Adrenal gland (tissue), 12 donors: ENCODE data around the gene ACLY. TPM values are rescaled to one million over a fixed set of nuclear protein-coding genes. Genes with fewer than 3 reads are reported as not detected.

Source experiments
- DNase-seq, 7 donors: peaks; one replicate each; pipeline ENCODE4 v3.0.0-alpha.2; 2019 to 2020
- H3K27ac ChIP-seq, 5 donors: fragments of 200-600 bp; sonication (generic) in 4 of 5; 1 replicate in 3 of 5; 2 replicates in 2 of 5; pipeline versions ENCODE4 v1.5.1 to v1.8.0; 2016 to 2020; ENCODE audit warnings: mild to moderate bottlenecking in 1 of 5
- H3K27me3 ChIP-seq: fragments of 200-600 bp; 2 replicates; pipeline ENCODE4 v1.8.0; 2021
- H3K36me3 ChIP-seq, 2 donors: fragments of 200-600 bp; replicated peaks in 1 of 2; 1 replicate in 1 of 2; 2 replicates in 1 of 2; pipeline versions ENCODE4 v1.5.1 to v1.8.0; 2018 to 2022
- H3K4me1 ChIP-seq, 2 donors: fragments of 200-600 bp; replicated peaks in 1 of 2; 1 replicate in 1 of 2; 2 replicates in 1 of 2; pipeline versions ENCODE4 v1.5.1 to v1.8.0; 2018 to 2021
- H3K4me3 ChIP-seq, 4 donors: fragments of 200-600 bp; sonication (generic) in 3 of 4; one replicate each; pipeline ENCODE4 v1.5.1; 2016 to 2018
- H3K9me3 ChIP-seq, 3 donors: fragments of 200-600 bp; sonication (generic) in 1 of 3; replicated peaks in 1 of 3; 1 replicate in 2 of 3; 2 replicates in 1 of 3; pipeline versions ENCODE4 v1.5.1 to v1.8.0; 2016 to 2021
- POLR2A ChIP-seq, 2 donors: fragments of 450-650 bp; IDR thresholded peaks; one replicate each; pipeline ENCODE4 v1.6.1; 2017; ENCODE audit warnings: antibody characterized with exemption in 2 of 2, mild to moderate bottlenecking in 2 of 2, moderate library complexity in 1 of 2
- WGBS, 4 donors: extraction: QIAGEN DNeasy Blood & Tissue Kit in 2 of 4; methylation state at CpG; one replicate each; pipeline versions ENCODE4 v1.1.5 to v1.1.7; 2013 to 2017; 5-methylcytosine and 5-hydroxymethylcytosine counted together
- intact Hi-C, 2 donors: fragments of 100-400 bp; cut with DNase I; formaldehyde crosslinking; loops; one replicate each; pipeline versions ENCODE4 v1.14.1 to v1.15.0; 2022 to 2023
- polyA plus RNA-seq, 3 donors: library from polyadenylated mRNA; stranded (reverse); fragments of 200-250 nt in 2 of 3; fragments of 350-450 nt in 1 of 3; fragmentation: Illumina TruSeq in 1 of 3; extraction: RNeasy Lipid Tissue Mini Kit (QIAGEN cat#74804) in 1 of 3; gene quantifications; one replicate each; pipeline ENCODE4 v1.2.3, GENCODE V29; 2013 to 2014
- total RNA-seq, 9 donors: library from RNA; depleted of rRNA in 4 of 9; stranded (reverse); fragments of >200 nt in 4 of 9; fragments of 120-200 nt in 1 of 9; fragmentation: NEBNext Ultra II Directional in 1 of 9; extraction: Animal tissue kit (Norgen Biotek cat#: 25700) in 1 of 9; gene quantifications; one replicate each; pipeline versions ENCODE4 v1.1.0 to v1.2.4, GENCODE V29; 2013 to 2023
- TF ChIP-seq, protein P1 (sequence below), 6 experiments: fragments of 450-650 bp in 4 of 6; fragments of 200-600 bp in 2 of 6; sonication (generic) in 1 of 6; IDR thresholded peaks; 1 replicate in 5 of 6; 2 replicates in 1 of 6; pipeline versions ENCODE4 v1.5.1 to v1.8.0; 2016 to 2021; ENCODE audit warnings: antibody characterized with exemption in 6 of 6, mild to moderate bottlenecking in 2 of 6, moderate library complexity in 1 of 6
- donor health status: healthy with polysubstance abuse.
- donor health status: Bipolar disorder and iron deficiency.
- donor health status: DM: yes; HTN: yes; CAD: no.
- donor health status: DM: no; HTN: no; CAD: no.
- donor health status: DM: no; HTN: no; CAD: no.
- donor health status: DM: yes; HTN: yes; CAD: no.

ACLY gene
- total and polyA plus RNA-seq, 12 donors = 18.0 to 190 (median 74.0) TPM

DNA sequence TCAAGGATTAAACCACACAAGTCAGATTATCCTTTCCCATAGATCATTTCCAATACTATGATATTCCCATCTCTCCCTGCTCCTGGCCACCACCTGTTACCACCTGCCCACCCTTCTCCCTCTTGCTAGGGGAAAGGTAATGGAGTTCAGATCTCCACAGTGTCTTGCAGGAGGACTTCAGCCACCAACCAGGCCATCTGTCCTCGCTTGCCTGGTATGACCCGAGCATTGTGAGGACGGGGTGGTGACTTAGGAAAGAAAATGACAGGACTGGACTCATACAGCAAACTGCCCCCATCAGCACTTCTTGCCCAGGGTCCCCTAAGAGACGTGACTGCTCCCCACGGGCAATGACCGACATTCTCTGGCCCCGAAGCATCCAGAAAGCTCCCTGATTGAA lies 95.2 kb downstream of the ACLY start:
- no peaks in the 10 kb centered on the region for H3K9me3 ChIP-seq
- H3K4me1 ChIP-seq = no peaks in the 10 kb centered on the region
- WGBS, 4 donors = 85 to 92% (median 90%) methylated on average over 7 of the region's 7 CpGs
- no peak for DNase-seq
- intact Hi-C loops = no loop called here
- H3K4me3 ChIP-seq = no peak overlapping the region
- H3K27me3 ChIP-seq = no peaks in the 10 kb centered on the region
- peaks cover 0 to 31% of the 10 kb centered on the region in 2 donors for H3K36me3 ChIP-seq
- TF ChIP-seq POLR2A (IDR thresholded peaks at IDR 0.05) = no peak
- TF ChIP-seq, protein P1, sequence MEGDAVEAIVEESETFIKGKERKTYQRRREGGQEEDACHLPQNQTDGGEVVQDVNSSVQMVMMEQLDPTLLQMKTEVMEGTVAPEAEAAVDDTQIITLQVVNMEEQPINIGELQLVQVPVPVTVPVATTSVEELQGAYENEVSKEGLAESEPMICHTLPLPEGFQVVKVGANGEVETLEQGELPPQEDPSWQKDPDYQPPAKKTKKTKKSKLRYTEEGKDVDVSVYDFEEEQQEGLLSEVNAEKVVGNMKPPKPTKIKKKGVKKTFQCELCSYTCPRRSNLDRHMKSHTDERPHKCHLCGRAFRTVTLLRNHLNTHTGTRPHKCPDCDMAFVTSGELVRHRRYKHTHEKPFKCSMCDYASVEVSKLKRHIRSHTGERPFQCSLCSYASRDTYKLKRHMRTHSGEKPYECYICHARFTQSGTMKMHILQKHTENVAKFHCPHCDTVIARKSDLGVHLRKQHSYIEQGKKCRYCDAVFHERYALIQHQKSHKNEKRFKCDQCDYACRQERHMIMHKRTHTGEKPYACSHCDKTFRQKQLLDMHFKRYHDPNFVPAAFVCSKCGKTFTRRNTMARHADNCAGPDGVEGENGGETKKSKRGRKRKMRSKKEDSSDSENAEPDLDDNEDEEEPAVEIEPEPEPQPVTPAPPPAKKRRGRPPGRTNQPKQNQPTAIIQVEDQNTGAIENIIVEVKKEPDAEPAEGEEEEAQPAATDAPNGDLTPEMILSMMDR (IDR thresholded peaks at IDR 0.05) = no peak
- H3K27ac ChIP-seq = no peak overlapping the region

DNA sequence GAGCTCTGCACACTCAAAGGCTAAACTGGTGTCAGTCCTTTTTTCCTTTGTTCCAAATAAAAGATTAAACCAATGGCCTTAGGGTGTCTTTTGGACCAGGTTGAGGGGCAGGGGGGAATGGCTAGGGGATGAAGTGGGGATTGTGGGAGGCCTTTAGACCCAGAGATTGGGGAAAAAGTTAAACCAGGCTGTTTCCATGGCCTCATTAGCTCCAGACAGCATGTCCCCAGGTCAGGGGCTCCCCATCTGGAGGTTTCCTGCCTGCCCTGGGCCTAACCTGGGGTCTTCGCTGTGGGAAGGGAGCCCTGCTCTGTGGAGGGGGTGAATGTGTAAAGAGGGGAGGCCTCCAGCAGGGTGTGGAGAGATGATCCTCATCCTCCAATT lies 95.6 kb downstream of the ACLY start:
- H3K4me1 ChIP-seq = no peaks in the 10 kb centered on the region
- no peak for TF ChIP-seq POLR2A (IDR thresholded peaks at IDR 0.05)
- TF ChIP-seq, protein P1 (IDR thresholded peaks at IDR 0.05) = no peak
- no peak overlapping the region for H3K27ac ChIP-seq
- WGBS, 4 donors = 100% methylated on average over 1 of the region's 1 CpG; no CpG with 5 or more reads in 1 of the 4 donors
- intact Hi-C loops = no loop called here
- no peak for DNase-seq
- H3K9me3 ChIP-seq = no peaks in the 10 kb centered on the region
- peaks cover 0 to 28% of the 10 kb centered on the region in 2 donors for H3K36me3 ChIP-seq
- H3K4me3 ChIP-seq = no peak overlapping the region
- no peaks in the 10 kb centered on the region for H3K27me3 ChIP-seq

DNA sequence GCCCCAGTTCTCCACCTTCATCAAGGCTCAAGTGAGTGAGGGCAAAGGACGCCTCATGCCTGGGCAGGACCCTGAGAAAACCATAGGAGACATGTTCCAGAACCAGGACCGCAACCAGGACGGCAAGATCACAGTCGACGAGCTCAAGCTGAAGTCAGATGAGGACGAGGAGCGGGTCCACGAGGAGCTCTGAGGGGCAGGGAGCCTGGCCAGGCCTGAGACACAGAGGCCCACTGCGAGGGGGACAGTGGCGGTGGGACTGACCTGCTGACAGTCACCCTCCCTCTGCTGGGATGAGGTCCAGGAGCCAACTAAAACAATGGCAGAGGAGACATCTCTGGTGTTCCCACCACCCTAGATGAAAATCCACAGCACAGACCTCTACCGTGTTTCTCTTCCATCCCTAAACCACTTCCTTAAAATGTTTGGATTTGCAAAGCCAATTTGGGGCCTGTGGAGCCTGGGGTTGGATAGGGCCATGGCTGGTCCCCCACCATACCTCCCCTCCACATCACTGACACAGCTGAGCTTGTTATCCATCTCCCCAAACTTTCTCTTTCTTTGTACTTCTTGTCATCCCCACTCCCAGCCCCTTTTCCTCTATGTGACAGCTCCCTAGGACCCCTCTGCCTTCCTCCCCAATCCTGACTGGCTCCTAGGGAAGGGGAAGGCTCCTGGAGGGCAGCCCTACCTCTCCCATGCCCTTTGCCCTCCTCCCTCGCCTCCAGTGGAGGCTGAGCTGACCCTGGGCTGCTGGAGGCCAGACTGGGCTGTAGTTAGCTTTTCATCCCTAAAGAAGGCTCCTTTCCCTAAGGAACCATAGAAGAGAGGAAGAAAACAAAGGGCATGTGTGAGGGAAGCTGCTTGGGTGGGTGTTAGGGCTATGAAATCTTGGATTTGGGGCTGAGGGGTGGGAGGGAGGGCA lies 96.3 kb downstream of the ACLY start:
- intact Hi-C loops = no loop called here
- H3K9me3 ChIP-seq = no peaks in the 10 kb centered on the region
- H3K27ac ChIP-seq = no peak overlapping the region
- no peak for DNase-seq
- no peak overlapping the region for H3K4me3 ChIP-seq
- 67 to 82% (median 79%) methylated on average over 10 to 12 of the region's 12 CpGs for WGBS, 4 donors
- TF ChIP-seq, protein P1 (IDR thresholded peaks at IDR 0.05) = no peak
- no peak for TF ChIP-seq POLR2A (IDR thresholded peaks at IDR 0.05)
- no peaks in the 10 kb centered on the region for H3K27me3 ChIP-seq
- no peaks in the 10 kb centered on the region for H3K4me1 ChIP-seq
- peaks cover 0 to 23% of the 10 kb centered on the region in 2 donors for H3K36me3 ChIP-seq

DNA sequence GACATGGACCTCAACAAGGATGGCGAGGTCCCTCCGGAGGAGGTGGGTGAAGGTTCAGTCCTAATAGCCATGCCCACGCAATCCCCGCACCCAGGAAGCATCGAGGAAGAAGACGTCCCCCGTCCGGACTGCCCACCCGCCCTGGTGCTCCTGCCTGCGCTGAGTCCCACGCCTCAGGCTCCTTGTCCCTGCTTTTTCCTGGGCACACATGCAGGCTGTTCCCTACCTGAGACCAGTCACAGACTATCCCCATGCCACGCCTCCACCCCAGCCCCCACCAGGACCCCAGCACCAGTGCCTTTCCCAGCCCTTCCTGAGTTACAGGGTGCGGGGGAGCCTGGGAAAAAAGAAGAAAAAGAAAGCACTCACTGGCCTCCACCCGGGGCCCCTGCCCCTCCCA lies 97.0 kb downstream of the ACLY start:
- TF ChIP-seq, protein P1 (IDR thresholded peaks at IDR 0.05) = no peak
- TF ChIP-seq POLR2A (IDR thresholded peaks at IDR 0.05) = no peak
- Histone ChIP-seq H3K4me3 (no peak overlapping the region), H3K27me3 (no peaks in the 10 kb centered on the region), H3K4me1 (no peaks in the 10 kb centered on the region), H3K9me3 (no peaks in the 10 kb centered on the region), H3K27ac (no peak overlapping the region), H3K36me3 (peaks cover 0 to 16% of the 10 kb centered on the region in 2 donors)
- intact Hi-C loops = no loop called here
- DNase-seq = no peak
- WGBS, 4 donors = 85 to 90% (median 87%) methylated on average over 8 to 14 of the region's 14 CpGs
